Skin epidermis (tissue), 12 donors: ENCODE data around the gene FIGLA.

ENCODE experiments used
- H3K27ac ChIP-seq, 21 experiments: fragments of 200-600 bp; sonication (generic) in 11 of 21; one replicate each; pipeline ENCODE4 v1.5.0; 2020; ENCODE audit warnings: mild to moderate bottlenecking in 3 of 21, inconsistent platforms in 2 of 21, moderate library complexity in 2 of 21
- H3K4me3 ChIP-seq, 7 experiments: fragments of 200-600 bp; sonication (generic) in 2 of 7; one replicate each; pipeline ENCODE4 v1.5.0; 2020; ENCODE audit warnings: inconsistent platforms in 2 of 7, mild to moderate bottlenecking in 2 of 7, moderate library complexity in 1 of 7

Gene FIGLA, protein sequence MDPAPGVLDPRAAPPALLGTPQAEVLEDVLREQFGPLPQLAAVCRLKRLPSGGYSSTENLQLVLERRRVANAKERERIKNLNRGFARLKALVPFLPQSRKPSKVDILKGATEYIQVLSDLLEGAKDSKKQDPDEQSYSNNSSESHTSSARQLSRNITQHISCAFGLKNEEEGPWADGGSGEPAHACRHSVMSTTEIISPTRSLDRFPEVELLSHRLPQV

GRCh38 chr2:70790136-70790828 is at the start of gene FIGLA:
FIGLA (minus strand) TSS chr2:70790643; CDS start chr2:70790638, 5 bp downstream.
- Histone ChIP-seq H3K27ac (no peak within 1 kb of the TSS), H3K4me3 (peak within 1 kb of the TSS in 2 of 7 experiments; percentile 8)

DNA sequence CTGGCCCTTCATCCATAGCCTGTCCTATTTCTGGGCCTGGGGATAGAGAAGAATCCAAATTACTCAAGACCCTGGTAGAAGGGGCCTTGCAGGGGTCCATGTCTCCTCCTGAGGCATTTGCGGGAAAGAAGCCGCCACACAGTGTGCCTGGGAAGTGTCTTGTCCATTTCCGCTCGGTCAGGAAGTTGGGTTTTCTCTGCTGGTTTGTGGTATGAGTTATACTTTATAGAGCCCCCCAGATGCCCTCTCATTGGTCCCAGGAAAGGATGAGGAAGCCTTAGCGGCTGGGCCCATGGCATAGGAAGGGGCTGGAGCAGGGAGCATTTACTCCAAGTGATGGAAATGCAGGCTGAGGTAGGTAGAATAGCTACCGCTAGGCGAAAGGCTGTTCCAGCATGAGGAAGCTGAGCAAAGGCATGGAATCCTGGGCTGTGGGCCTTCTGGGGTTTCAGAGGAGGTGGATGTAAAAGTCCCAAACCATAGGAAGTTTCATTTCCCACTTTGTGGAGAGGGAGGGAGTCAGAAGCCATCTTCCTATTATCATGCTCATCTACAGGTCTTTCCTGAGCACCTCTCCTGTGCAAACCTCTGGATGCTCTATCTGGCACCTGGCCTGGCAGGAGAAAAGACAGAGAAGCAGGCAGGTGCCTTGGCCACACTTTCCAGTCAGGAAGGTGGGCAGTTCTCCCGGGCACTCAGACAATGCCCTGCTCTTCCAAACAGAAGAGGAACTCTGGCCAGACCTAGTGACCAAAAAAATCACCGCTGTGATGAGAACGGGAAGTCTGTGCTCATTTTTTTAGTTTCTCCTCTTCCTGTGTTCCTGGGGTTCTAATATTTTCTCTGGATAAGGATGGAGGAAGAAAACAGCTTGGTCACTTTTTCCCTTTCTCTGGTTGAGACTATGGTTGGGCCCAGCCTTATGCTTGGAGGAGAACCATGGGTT is 47.8 kb upstream of the FIGLA start:
- H3K4me3 ChIP-seq, result no peak overlapping the region
- H3K27ac ChIP-seq, result no peak overlapping the region

DNA sequence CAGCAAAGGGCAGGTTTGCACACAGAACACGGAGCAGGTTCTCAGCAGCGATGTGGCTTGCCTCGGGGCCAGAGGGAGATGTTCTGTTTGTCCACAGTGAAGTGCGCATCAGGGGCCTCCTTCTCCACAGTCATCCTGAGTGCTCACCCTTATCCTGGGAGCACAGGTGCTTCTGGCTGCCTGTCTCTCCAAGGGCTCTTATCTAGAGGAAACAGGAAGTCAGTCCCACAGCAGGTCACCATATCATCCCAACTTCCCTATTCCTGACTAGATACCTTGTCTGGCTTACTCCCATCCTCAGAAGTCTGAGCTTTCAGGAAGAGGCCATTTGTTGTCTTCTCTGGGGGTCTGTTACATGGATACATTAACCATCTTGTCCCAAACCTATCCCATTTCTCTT is 45.2 kb upstream of the FIGLA start, which contains the start of gene CD207:
CD207 (minus strand) TSS at position 174 of the 400 bp plus-strand sequence; CDS start at position 134, 40 bp downstream.
- Histone ChIP-seq H3K4me3 (no peak within 1 kb of the TSS), H3K27ac (no peak within 1 kb of the TSS)

- Histone ChIP-seq H3K27ac (no peak overlapping the region), H3K4me3 (no peak overlapping the region)
Measured at GRCh38 chr2:70834881-70835280, 44.4 kb upstream of the FIGLA start.

GRCh38 chr2:70834106-70834505 is 43.7 kb upstream of the FIGLA start:
- Histone ChIP-seq H3K4me3 (no peak overlapping the region), H3K27ac (no peak overlapping the region)

DNA sequence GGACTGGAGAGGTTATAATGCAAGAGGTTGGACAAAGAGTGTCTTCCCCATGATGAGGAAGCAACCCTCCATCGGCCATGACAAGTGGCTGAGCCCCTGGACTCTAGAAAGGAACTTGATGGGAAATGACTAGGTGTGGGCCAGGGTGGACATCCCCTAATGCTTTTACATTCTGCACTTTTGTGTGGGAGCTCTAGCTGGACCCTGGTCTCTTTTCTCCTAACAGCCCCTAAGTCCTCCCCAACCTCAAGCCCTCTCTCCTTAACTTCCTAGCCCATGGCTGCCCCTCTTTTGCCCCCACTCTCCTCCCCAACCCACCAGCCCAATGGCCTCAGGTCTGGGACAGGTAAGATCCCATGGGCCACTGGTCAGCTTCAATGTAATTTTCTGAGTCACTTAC is 42.8 kb upstream of the FIGLA start:
- H3K4me3 ChIP-seq, result no peak overlapping the region
- no peak overlapping the region for H3K27ac ChIP-seq

- Histone ChIP-seq H3K4me3 (no peak overlapping the region), H3K27ac (no peak overlapping the region)
Measured at GRCh38 chr2:70832386-70832785, 41.9 kb upstream of the FIGLA start.

GRCh38 chr2:70831861-70832260 is 41.4 kb upstream of the FIGLA start:
- Histone ChIP-seq H3K4me3 (no peak overlapping the region), H3K27ac (no peak overlapping the region)

DNA sequence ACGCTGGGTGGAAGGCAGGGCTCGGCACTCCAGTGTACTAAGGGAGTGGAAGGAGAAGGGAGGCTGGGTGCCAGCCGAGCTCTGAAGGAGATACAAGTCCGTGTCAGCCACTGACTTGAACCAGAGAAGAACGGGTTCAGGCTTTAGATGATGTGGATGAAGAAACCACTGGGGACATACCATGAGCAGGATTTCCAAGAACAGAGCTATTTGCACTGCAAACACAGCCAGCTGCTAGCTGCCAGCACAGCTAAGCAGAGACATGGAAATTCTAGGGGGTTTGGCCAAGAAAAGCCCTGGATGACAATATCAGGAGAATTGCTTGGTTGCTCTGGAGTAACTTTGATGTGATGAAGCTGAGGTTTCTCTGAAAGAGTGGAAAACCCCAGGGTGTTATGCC is 39.9 kb upstream of the FIGLA start:
- no peak overlapping the region for H3K27ac ChIP-seq
- H3K4me3 ChIP-seq, result no peak overlapping the region

GRCh38 chr2:70829916-70830315 is 39.5 kb upstream of the FIGLA start:
- no peak overlapping the region for H3K4me3 ChIP-seq
- H3K27ac ChIP-seq, result peak overlapping the region in 1 of 21 experiments; percentile 4

- Histone ChIP-seq H3K4me3 (no peak overlapping the region), H3K27ac (peak overlapping the region in 1 of 21 experiments; percentile 4)
Measured at GRCh38 chr2:70828914-70829824, 38.7 kb upstream of the FIGLA start.

DNA sequence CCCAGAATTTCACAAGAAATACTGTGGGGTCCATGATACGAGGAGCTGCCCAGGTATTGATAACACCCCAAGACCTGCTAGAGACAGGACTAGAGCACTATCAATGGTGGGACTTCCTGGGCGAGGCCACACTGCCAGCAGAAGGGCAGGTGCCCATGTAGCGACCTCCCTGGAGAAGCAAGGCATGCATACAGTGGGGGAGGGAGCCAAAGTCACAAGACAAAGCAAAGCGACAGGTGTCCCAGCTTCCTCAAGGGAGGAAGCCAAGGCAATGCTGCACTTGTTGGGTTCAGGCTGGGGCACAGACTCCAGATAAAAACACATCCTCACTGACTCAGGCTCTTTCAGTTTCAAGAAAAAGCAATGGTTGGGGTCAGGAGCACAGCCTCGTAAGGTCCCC is 37.7 kb upstream of the FIGLA start:
- Histone ChIP-seq H3K27ac (no peak overlapping the region), H3K4me3 (no peak overlapping the region)

DNA sequence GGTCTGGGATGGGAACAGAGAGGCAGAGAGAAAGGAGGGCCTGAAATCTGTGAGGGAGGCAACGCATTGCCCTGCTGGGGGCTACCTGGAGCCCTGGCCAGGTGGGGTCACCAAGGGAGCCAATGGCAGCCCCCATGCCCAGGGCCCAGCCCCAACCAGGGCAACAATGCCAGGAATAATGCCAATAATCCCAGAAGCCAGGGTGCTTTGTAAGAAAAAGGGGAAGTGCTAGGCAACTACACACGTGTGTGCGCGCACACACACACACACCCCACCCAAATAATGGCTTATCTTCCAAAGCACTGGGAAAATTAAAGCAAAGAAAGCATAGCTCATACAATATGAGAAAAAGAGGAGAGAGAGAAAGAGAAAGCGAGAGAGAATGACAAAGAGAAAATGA is 36.9 kb upstream of the FIGLA start:
- no peak overlapping the region for H3K4me3 ChIP-seq
- H3K27ac ChIP-seq, result no peak overlapping the region

DNA sequence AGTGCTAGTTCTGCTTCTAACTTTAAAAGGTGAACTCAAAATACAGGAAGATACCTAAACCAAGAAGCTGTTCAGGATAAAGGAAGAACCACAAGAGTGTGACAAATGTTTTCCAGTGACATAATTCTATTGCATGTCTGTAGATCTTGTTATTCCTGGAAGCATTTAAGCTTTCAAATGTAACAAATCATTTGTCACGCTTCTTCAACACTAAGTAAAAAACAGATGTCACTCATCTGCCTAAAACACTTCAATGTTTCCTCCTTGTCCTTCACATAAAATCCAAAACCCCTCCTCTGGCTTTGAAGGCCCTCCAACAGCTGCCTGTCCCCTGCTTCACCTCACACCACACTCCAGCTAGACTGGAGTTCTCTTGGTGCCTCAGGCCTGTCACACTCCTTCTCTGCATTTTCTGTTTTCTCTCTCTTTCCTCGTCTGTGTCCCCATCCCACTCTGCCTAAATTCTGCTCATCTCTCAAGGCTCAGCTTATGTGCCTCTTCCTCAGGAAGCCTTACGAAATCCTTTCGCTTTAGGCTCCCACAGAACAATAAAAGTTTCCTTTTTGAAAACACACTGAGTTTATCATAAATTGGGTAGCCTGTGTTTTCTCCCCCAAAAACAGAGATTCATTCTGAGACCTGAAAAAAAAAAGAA is 36.4 kb upstream of the FIGLA start:
- no peak overlapping the region for H3K4me3 ChIP-seq
- H3K27ac ChIP-seq, result no peak overlapping the region

DNA sequence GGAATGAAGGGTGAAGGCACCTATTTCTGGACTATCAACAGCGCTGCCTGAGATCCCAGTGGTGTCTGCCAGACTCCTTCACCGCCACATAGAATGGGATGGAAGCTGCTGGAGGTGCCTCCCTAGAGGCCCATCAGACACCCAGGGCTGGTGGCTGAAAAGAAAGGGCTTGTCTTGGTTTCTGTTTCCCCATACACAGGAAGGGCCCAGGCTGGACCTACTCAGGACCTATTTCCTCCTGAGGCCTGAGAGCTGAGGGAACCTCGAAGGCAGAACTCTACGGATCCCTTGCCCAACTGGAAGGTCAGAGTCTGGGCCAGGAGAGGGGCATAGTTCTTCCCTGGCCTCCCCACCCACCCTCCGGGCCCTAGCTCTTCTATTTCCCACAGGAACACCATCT is 32.8 kb upstream of the FIGLA start:
- Histone ChIP-seq H3K27ac (no peak overlapping the region), H3K4me3 (no peak overlapping the region)

- H3K4me3 ChIP-seq, result no peak overlapping the region
- H3K27ac ChIP-seq, result no peak overlapping the region
Measured at GRCh38 chr2:70822843-70823242, 32.4 kb upstream of the FIGLA start.

- Histone ChIP-seq H3K27ac (no peak within 1 kb of the TSS), H3K4me3 (no peak within 1 kb of the TSS)
Measured at GRCh38 chr2:70820499-70820898, 30.1 kb upstream of the FIGLA start, which contains the start of gene CLEC4F. CLEC4F (minus strand) TSS chr2:70820599; CDS start chr2:70820523, 76 bp downstream.

GRCh38 chr2:70817284-70817954 is 27.0 kb upstream of the FIGLA start:
- no peak overlapping the region for H3K27ac ChIP-seq
- H3K4me3 ChIP-seq, result no peak overlapping the region
